ENCODE data around the gene NTRK2.

- TF ChIP-seq POLR2A (IDR thresholded peaks at IDR 0.05) (no peak), CTCF (IDR thresholded peaks at IDR 0.05 in 4 of 5, conservative IDR thresholded peaks at IDR 0.05 in 1 of 5) (no peak)
Observed at GRCh38 chr9:84775056-84775643, 105.6 kb downstream of the NTRK2 start.
